A673 (cell line): ENCODE data around the gene CDKN1A.

ENCODE experiments used
- CTCF ChIP-seq: fragments of 300-800, 200-600 bp; sonication (generic); conservative IDR thresholded peaks from 2 replicates; pipeline ENCODE4 v1.5.1; 2017; ENCODE audit warnings: low read depth, mild to moderate bottlenecking, antibody characterized with exemption, low read length, moderate library complexity, mixed read lengths
- EZH2 ChIP-seq: fragments of 200-600 bp; sonication (generic); IDR thresholded peaks from 2 replicates; pipeline ENCODE4 v1.6.1; 2017; ENCODE audit warnings: borderline replicate concordance, low read depth, mild to moderate bottlenecking, mixed read lengths, antibody characterized with exemption, low read length; ENCODE audit not compliant: poor library complexity, severe bottlenecking

GRCh38 chr6:36719126-36719525 lies 40.6 kb downstream of the CDKN1A start:
- TF ChIP-seq CTCF (no peak), EZH2 (no peak)
